HepG2 (cell line): ENCODE data around the gene RABGAP1L. TPM values are rescaled to one million over a fixed set of nuclear protein-coding genes. Genes with fewer than 3 reads are reported as not detected.

Source experiments
- KDM6A ChIP-seq: IDR thresholded peaks from 2 replicates; pipeline ENCODE4 v1.6.1; 2016; ENCODE audit warnings: low read depth
- RAD21 ChIP-seq: fragments of 450-650 bp; formaldehyde crosslinking; IDR thresholded peaks from 2 replicates; pipeline ENCODE4 v1.5.0; 2020; ENCODE audit warnings: mild to moderate bottlenecking
- SNAPC4 ChIP-seq: sonication (generic); formaldehyde crosslinking; IDR thresholded peaks from 2 replicates; pipeline ENCODE4 v1.4.0; 2020; ENCODE audit warnings: mild to moderate bottlenecking, missing genetic modification reagents
- STAG1 ChIP-seq: sonication (generic); formaldehyde crosslinking; IDR thresholded peaks from 2 replicates; pipeline ENCODE4 v1.4.0; 2020; ENCODE audit warnings: missing genetic modification reagents
- TAF1 ChIP-seq: sonication (generic); formaldehyde crosslinking; IDR thresholded peaks from 2 replicates; pipeline ENCODE4 v1.4.0; 2020; ENCODE audit warnings: missing genetic modification reagents
- TGIF2 ChIP-seq: IDR thresholded peaks from 2 replicates; pipeline ENCODE4 v1.6.1; 2016; ENCODE audit warnings: control low read depth, missing compliant biosample characterization
- ZFP62 ChIP-seq: sonication (generic); formaldehyde crosslinking; IDR thresholded peaks from 2 replicates; pipeline ENCODE4 v1.4.0; 2020; ENCODE audit warnings: missing genetic modification reagents
- ZNF773 ChIP-seq: sonication (generic); formaldehyde crosslinking; IDR thresholded peaks from 2 replicates; pipeline ENCODE4 v1.4.0; 2020; ENCODE audit warnings: missing genetic modification reagents, borderline replicate concordance
- ZNF83 ChIP-seq: sonication (generic); formaldehyde crosslinking; IDR thresholded peaks from 2 replicates; pipeline ENCODE4 v1.4.0; 2020; ENCODE audit warnings: missing genetic modification reagents, mild to moderate bottlenecking, borderline replicate concordance
- polyA plus RNA-seq, 8 experiments: library from polyadenylated mRNA; depleted of rRNA in 3 of 8; stranded (reverse) in 7 of 8; unstranded in 1 of 8; fragments of >200 nt; fragmentation: Illumina TruSeq in 4 of 8; extraction: Trizol in 4 of 8; gene quantifications; 2 replicates each; pipeline versions ENCODE4 v1.2.1 to v1.2.3, GENCODE V29; 2011 to 2016; ENCODE audit warnings: low read depth in 4 of 8, missing spikeins in 1 of 8, mixed read lengths in 1 of 8; ENCODE audit not compliant: insufficient read depth in 1 of 8
- total RNA-seq, 5 experiments: library from RNA; depleted of rRNA; stranded (reverse); fragments of >200 nt; fragmentation: Illumina TruSeq; extraction: Trizol; gene quantifications; 2 replicates each; pipeline ENCODE4 v1.2.3, GENCODE V29; 2016; ENCODE audit warnings: low read depth in 1 of 5
- TF ChIP-seq, protein P1 (sequence below): sonication (generic); formaldehyde crosslinking; IDR thresholded peaks from 2 replicates; pipeline ENCODE4 v1.4.0; 2020; ENCODE audit warnings: missing genetic modification reagents, borderline replicate concordance
- TF ChIP-seq, protein P2 (sequence below): sonication (generic); formaldehyde crosslinking; IDR thresholded peaks from 2 replicates; pipeline ENCODE4 v1.8.0; 2022; ENCODE audit warnings: missing genetic modification reagents, mild to moderate bottlenecking, moderate library complexity, borderline replicate concordance
- TF ChIP-seq, protein P3 (sequence below): sonication (generic); formaldehyde crosslinking; IDR thresholded peaks from 2 replicates; pipeline ENCODE4 v1.4.0; 2020; ENCODE audit warnings: missing genetic modification reagents, mild to moderate bottlenecking, borderline replicate concordance

Gene RABGAP1L
- total and polyA plus RNA-seq, 2 of the 13 experiments (the other 11 are each of a cell fraction or from before 2014, with no cell fraction given): 7.9 to 22.6 TPM

DNA sequence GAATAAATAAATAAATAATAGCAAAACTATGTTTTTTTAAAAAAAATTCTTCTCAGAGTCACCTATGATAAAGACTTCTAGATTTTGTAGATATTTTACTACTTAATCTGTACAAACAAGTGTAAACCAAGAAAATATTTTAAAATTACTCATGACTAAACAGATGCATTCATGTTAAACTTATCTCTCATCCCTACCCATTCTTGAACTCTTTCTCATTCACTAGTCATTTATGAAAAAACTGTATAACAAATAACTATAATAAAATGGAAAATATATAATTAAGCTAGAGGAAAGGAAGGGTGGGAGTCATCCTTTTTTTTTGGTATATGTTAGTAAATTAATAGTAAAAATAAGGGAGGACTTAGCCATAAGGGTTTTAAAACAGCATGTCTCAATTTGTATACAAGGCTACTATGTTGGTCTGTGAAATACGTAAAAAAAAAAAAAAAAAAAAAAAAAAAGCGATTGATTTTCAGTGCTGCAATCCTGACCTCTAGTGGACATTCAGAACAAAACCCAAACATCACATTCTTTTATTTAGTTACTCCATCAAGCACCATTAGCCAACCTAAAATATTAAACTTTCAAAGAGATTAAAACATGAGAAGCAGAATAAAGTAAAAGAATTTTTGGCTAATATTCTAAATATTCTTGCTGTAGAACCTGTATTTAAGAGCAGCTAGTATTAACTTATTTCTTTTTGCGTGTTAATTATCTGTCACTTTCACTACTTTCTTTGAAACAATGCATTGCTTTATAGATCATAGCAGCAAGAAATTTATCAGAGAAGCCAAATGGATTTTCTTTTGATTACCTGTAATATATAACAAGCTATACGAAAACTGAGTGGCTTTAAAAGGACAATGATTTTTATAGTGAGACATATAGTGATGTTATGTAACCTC is 584.6 kb downstream of the RABGAP1L start (continued):
- TF ChIP-seq, protein P1, sequence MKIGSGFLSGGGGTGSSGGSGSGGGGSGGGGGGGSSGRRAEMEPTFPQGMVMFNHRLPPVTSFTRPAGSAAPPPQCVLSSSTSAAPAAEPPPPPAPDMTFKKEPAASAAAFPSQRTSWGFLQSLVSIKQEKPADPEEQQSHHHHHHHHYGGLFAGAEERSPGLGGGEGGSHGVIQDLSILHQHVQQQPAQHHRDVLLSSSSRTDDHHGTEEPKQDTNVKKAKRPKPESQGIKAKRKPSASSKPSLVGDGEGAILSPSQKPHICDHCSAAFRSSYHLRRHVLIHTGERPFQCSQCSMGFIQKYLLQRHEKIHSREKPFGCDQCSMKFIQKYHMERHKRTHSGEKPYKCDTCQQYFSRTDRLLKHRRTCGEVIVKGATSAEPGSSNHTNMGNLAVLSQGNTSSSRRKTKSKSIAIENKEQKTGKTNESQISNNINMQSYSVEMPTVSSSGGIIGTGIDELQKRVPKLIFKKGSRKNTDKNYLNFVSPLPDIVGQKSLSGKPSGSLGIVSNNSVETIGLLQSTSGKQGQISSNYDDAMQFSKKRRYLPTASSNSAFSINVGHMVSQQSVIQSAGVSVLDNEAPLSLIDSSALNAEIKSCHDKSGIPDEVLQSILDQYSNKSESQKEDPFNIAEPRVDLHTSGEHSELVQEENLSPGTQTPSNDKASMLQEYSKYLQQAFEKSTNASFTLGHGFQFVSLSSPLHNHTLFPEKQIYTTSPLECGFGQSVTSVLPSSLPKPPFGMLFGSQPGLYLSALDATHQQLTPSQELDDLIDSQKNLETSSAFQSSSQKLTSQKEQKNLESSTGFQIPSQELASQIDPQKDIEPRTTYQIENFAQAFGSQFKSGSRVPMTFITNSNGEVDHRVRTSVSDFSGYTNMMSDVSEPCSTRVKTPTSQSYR (CRISPR knock-in tag): no peak
- TF ChIP-seq, protein P2, sequence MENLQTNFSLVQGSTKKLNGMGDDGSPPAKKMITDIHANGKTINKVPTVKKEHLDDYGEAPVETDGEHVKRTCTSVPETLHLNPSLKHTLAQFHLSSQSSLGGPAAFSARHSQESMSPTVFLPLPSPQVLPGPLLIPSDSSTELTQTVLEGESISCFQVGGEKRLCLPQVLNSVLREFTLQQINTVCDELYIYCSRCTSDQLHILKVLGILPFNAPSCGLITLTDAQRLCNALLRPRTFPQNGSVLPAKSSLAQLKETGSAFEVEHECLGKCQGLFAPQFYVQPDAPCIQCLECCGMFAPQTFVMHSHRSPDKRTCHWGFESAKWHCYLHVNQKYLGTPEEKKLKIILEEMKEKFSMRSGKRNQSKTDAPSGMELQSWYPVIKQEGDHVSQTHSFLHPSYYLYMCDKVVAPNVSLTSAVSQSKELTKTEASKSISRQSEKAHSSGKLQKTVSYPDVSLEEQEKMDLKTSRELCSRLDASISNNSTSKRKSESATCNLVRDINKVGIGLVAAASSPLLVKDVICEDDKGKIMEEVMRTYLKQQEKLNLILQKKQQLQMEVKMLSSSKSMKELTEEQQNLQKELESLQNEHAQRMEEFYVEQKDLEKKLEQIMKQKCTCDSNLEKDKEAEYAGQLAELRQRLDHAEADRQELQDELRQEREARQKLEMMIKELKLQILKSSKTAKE (CRISPR knock-in tag): no peak
- no peak for TF ChIP-seq ZFP62 (CRISPR knock-in tag)
- no peak for TF ChIP-seq ZNF773
- TF ChIP-seq ZNF83 (CRISPR knock-in tag): no peak
- TF ChIP-seq, protein P3, sequence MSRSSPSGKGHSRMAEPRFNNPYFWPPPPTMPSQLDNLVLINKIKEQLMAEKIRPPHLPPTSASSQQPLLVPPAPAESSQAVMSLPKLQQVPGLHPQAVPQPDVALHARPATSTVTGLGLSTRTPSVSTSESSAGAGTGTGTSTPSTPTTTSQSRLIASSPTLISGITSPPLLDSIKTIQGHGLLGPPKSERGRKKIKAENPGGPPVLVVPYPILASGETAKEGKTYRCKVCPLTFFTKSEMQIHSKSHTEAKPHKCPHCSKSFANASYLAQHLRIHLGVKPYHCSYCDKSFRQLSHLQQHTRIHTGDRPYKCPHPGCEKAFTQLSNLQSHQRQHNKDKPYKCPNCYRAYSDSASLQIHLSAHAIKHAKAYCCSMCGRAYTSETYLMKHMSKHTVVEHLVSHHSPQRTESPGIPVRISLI (CRISPR knock-in tag): peak; percentile 94
- peak; percentile 76 for TF ChIP-seq STAG1
- TF ChIP-seq TGIF2 (CRISPR knock-in tag): no peak
- TF ChIP-seq SNAPC4 (CRISPR knock-in tag): no peak
- TF ChIP-seq RAD21 (CRISPR knock-in tag): 0 out of 2 replicates have a peak, but pooled peaks have one; percentile 11
- TF ChIP-seq KDM6A (CRISPR knock-in tag): no peak
- TF ChIP-seq TAF1 (CRISPR knock-in tag): no peak
